SK-N-SH (cell line): Measurements from ENCODE around the gene TPRX1.

Source experiments
- EZH2phosphoT487 ChIP-seq: fragments of 200-600 bp; sonication (generic); IDR thresholded peaks from 2 replicates; pipeline ENCODE4 v1.6.1; 2017; ENCODE audit warnings: low read depth, mixed run types, mild to moderate bottlenecking, antibody characterized with exemption, moderate library complexity, borderline replicate concordance
- ZBTB33 ChIP-seq: IDR thresholded peaks from 2 replicates; pipeline ENCODE4 v1.4.0; 2012; ENCODE audit warnings: low read depth, borderline replicate concordance
- TF ChIP-seq, protein P1 (sequence below): IDR thresholded peaks from 2 replicates; pipeline ENCODE4 v1.4.0; 2012; ENCODE audit warnings: low read depth, borderline replicate concordance

- TF ChIP-seq EZH2phosphoT487 (no peak), ZBTB33 (no peak)
- TF ChIP-seq, protein P1, sequence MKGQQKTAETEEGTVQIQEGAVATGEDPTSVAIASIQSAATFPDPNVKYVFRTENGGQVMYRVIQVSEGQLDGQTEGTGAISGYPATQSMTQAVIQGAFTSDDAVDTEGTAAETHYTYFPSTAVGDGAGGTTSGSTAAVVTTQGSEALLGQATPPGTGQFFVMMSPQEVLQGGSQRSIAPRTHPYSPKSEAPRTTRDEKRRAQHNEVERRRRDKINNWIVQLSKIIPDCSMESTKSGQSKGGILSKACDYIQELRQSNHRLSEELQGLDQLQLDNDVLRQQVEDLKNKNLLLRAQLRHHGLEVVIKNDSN, result no peak
These were observed 35.6 kb upstream of the TPRX1 start for GRCh38 chr19:47839913-47840312.
